HCT116 (cell line): ENCODE results near the gene SERINC4.

ENCODE experiments used
- ATF3 ChIP-seq: IDR thresholded peaks from 2 replicates; pipeline ENCODE4 v1.6.1; 2012
- CEBPB ChIP-seq: IDR thresholded peaks from 2 replicates; pipeline ENCODE4 v1.6.1; 2012; ENCODE audit warnings: low read depth
- CTCF ChIP-seq, 3 experiments: fragments of 200-600 bp in 1 of 3; sonication (generic) in 1 of 3; IDR thresholded peaks in 2 of 3; conservative IDR thresholded peaks in 1 of 3; 2 replicates each; pipeline ENCODE4 v1.5.1; 2012 to 2017; ENCODE audit warnings: low read depth in 2 of 3, low read length in 2 of 3, antibody characterized with exemption in 1 of 3, borderline replicate concordance in 1 of 3, control low read depth in 1 of 3, mild to moderate bottlenecking in 1 of 3, mixed read lengths in 1 of 3, mixed run types in 1 of 3, moderate library complexity in 1 of 3; ENCODE audit not compliant: insufficient read depth in 1 of 3
- MAX ChIP-seq: IDR thresholded peaks from 2 replicates; pipeline ENCODE4 v1.6.1; 2012
- POLR2A ChIP-seq: IDR thresholded peaks from 2 replicates; pipeline ENCODE4 v1.7.0; 2011; ENCODE audit warnings: borderline replicate concordance; ENCODE audit not compliant: insufficient read depth, insufficient read length; ENCODE audit errors: extremely low read depth
- POLR2AphosphoS5 ChIP-seq: IDR thresholded peaks from 2 replicates; pipeline ENCODE4 v1.6.1; 2011; ENCODE audit warnings: mild to moderate bottlenecking, low read depth, low read length, moderate library complexity
- RAD21 ChIP-seq: IDR thresholded peaks from 2 replicates; pipeline ENCODE4 v1.6.1; 2012; ENCODE audit warnings: low read depth, mild to moderate bottlenecking
- SP1 ChIP-seq: IDR thresholded peaks from 2 replicates; pipeline ENCODE4 v1.6.1; 2012; ENCODE audit warnings: low read depth
- SRF ChIP-seq: IDR thresholded peaks from 2 replicates; pipeline ENCODE4 v1.6.1; 2012; ENCODE audit warnings: low read depth
- TCF7L2 ChIP-seq: IDR thresholded peaks from 2 replicates; pipeline ENCODE4 v1.7.0; 2011; ENCODE audit warnings: borderline replicate concordance, inconsistent platforms; ENCODE audit not compliant: insufficient read depth, insufficient read length; ENCODE audit errors: extremely low read depth
- YY1 ChIP-seq: IDR thresholded peaks from 2 replicates; pipeline ENCODE4 v1.6.1; 2011; ENCODE audit warnings: low read length, low read depth, moderate library complexity, mild to moderate bottlenecking; ENCODE audit not compliant: insufficient replicate concordance; ENCODE audit errors: extremely low read depth
- ZNF274 ChIP-seq: fragments of 200-500 bp; sonication (Bioruptor generic); IDR thresholded peaks from 2 replicates; pipeline ENCODE4 v1.6.1; 2014; ENCODE audit warnings: mild to moderate bottlenecking, low read depth, low read length, inconsistent platforms
- TF ChIP-seq, protein P1 (sequence below): IDR thresholded peaks from 2 replicates; pipeline ENCODE4 v1.6.1; 2012; ENCODE audit warnings: low read depth

DNA sequence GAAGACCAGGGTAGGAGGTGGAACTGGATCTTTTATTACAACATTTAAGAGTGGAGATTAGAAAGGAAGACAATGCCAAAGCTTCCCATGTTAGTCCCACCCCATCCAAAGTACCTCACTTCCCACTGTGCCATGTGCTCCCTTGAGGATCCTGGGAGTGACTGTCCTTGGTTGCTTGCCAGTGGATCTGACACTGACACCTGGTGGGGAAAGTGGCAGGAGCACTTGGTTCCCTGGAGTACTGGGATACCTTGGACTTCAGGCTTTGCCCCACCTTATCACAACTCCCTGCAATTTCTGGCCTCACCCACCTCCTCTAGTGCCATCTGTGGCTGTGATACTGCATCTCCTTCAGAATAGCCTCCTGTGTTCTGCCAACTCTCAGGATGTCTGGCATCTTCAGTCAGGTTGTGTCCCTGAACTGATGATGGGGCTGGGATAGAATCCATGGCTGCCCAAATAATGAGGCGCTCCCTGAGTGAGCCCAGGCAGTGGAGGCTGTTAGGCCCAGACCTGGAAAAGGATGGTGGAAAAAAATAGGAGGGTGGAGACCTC, 24.5 kb downstream of the SERINC4 start:
- TF ChIP-seq, protein P1, sequence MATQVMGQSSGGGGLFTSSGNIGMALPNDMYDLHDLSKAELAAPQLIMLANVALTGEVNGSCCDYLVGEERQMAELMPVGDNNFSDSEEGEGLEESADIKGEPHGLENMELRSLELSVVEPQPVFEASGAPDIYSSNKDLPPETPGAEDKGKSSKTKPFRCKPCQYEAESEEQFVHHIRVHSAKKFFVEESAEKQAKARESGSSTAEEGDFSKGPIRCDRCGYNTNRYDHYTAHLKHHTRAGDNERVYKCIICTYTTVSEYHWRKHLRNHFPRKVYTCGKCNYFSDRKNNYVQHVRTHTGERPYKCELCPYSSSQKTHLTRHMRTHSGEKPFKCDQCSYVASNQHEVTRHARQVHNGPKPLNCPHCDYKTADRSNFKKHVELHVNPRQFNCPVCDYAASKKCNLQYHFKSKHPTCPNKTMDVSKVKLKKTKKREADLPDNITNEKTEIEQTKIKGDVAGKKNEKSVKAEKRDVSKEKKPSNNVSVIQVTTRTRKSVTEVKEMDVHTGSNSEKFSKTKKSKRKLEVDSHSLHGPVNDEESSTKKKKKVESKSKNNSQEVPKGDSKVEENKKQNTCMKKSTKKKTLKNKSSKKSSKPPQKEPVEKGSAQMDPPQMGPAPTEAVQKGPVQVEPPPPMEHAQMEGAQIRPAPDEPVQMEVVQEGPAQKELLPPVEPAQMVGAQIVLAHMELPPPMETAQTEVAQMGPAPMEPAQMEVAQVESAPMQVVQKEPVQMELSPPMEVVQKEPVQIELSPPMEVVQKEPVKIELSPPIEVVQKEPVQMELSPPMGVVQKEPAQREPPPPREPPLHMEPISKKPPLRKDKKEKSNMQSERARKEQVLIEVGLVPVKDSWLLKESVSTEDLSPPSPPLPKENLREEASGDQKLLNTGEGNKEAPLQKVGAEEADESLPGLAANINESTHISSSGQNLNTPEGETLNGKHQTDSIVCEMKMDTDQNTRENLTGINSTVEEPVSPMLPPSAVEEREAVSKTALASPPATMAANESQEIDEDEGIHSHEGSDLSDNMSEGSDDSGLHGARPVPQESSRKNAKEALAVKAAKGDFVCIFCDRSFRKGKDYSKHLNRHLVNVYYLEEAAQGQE = no peak
- TF ChIP-seq YY1 (no peak), CTCF (IDR thresholded peaks at IDR 0.05 in 2 of 3, conservative IDR thresholded peaks at IDR 0.05 in 1 of 3; ENCODE audit: borderline replicate concordance in 1 of 3, insufficient read depth in 1 of 3, low read depth in 2 of 3, low read length in 2 of 3) (peak; percentile 66 to 78 (median 74)), CEBPB (no peak), POLR2A (no peak), MAX (peak; percentile 99), SRF (no peak), TCF7L2 (no peak), POLR2AphosphoS5 (peak; percentile 68), SP1 (peak; percentile 26; the same call in 1 of the 2 replicates), ATF3 (no peak), RAD21 (peak; percentile 58), ZNF274 (no peak)
